GM12878 (cell line): ENCODE data around the gene ST6GAL2. TPM values are rescaled to one million over a fixed set of nuclear protein-coding genes. Genes with fewer than 3 reads are reported as not detected.

Source experiments
- ATAC-seq: fragments of 200-7000 bp; cut with Tn5 transposase; 3 replicates; pipeline ENCODE4 v1.9.1; 2020; ENCODE audit warnings: mild to moderate bottlenecking, moderate library complexity
- Bru-seq: library from RNA; stranded (reverse); fragments of 400-500 nt; gene quantifications from one replicate; lab custom pipeline; 2021; lab: Mats Ljungman, UMichigan
- BruChase-seq, 2 experiments: library from RNA; stranded (reverse); fragments of 400-500 nt; gene quantifications; one replicate each; lab custom pipeline; 2021; lab: Mats Ljungman, UMichigan
- BruUV-seq: library from RNA; stranded (reverse); fragments of 400-500 nt; replicated peaks from 2 replicates; lab custom pipeline; 2021; lab: Mats Ljungman, UMichigan
- CTCF ChIA-PET: fragments of 300-600 bp; sonication (Branson Sonifier 250); formaldehyde crosslinking; extraction: SDS; loops from one replicate; lab custom pipeline; 2021; ENCODE audit warnings: inconsistent platforms; lab: Yijun Ruan, JAX
- POLR2A ChIA-PET: fragments of 350-600 bp; formaldehyde crosslinking; extraction: SDS; loops from one replicate; lab custom pipeline; 2021; ENCODE audit warnings: inconsistent platforms; lab: Charles Lee
- RAD21 ChIA-PET: fragments of 300-600 bp; sonication (Branson Sonifier 250); formaldehyde crosslinking; loops from one replicate; lab custom pipeline; 2023; ENCODE audit warnings: antibody characterized with exemption; ENCODE audit not compliant: unreplicated experiment; lab: Charles Lee
- SMC1A ChIA-PET: fragments of 300-600 bp; sonication (Branson Sonifier 250); formaldehyde crosslinking; loops from one replicate; lab custom pipeline; 2023; ENCODE audit not compliant: unreplicated experiment, uncharacterized antibody; lab: Charles Lee
- DNase-seq: peaks from one replicate; pipeline ENCODE4 v3.0.0-alpha.2; 2011; ENCODE audit warnings: low read depth, low spot score
- FAIRE-seq: peaks from 3 replicates; lab custom pipeline; 2011; peaks lifted over from hg19 to GRCh38; lab: Jason Lieb, UNC
- H2AFZ ChIP-seq: 2 replicates; pipeline ENCODE4 v1.6.0; 2011; ENCODE audit warnings: low read depth, low read length, control low read depth; ENCODE audit not compliant: control insufficient read depth
- H3K27ac ChIP-seq: 2 replicates; pipeline ENCODE4 v1.5.1; 2011; ENCODE audit warnings: control low read depth; ENCODE audit not compliant: control insufficient read depth, insufficient read depth
- H3K27me3 ChIP-seq, 2 experiments: replicated peaks in 1 of 2; 2 replicates each; pipeline versions ENCODE4 v1.6.0 to v1.6.1; 2011; ENCODE audit warnings: low read length in 1 of 2; ENCODE audit not compliant: control insufficient read depth in 2 of 2, insufficient read depth in 2 of 2
- H3K36me3 ChIP-seq, 2 experiments: 2 replicates each; pipeline ENCODE4 v1.5.1; 2011; ENCODE audit warnings: low read length in 1 of 2; ENCODE audit not compliant: control insufficient read depth in 2 of 2, insufficient read depth in 2 of 2
- H3K4me1 ChIP-seq: 2 replicates; pipeline ENCODE4 v1.6.1; 2011; ENCODE audit warnings: mild to moderate bottlenecking, low read length, moderate library complexity, mixed read lengths; ENCODE audit not compliant: control insufficient read depth, insufficient read depth
- H3K4me2 ChIP-seq: 2 replicates; pipeline ENCODE4 v1.6.0; 2011; ENCODE audit warnings: control low read depth; ENCODE audit not compliant: control insufficient read depth, insufficient read depth
- H3K4me3 ChIP-seq: fragments of 200-600 bp; sonication (generic); 2 replicates; pipeline ENCODE4 v1.5.1; 2016
- H3K79me2 ChIP-seq: 2 replicates; pipeline ENCODE4 v1.6.0; 2011; ENCODE audit warnings: low read length; ENCODE audit not compliant: control insufficient read depth, insufficient read depth
- H3K9ac ChIP-seq: 2 replicates; pipeline ENCODE4 v1.8.0; 2011; ENCODE audit warnings: low read length, control low read depth, mixed read lengths; ENCODE audit not compliant: control insufficient read depth, insufficient read depth
- H3K9me3 ChIP-seq: replicated peaks from 3 replicates; pipeline ENCODE4 v1.5.1; 2011; ENCODE audit warnings: mild to moderate bottlenecking, low read length; ENCODE audit not compliant: control insufficient read depth, insufficient read depth
- H4K20me1 ChIP-seq: 2 replicates; pipeline ENCODE4 v1.6.0; 2011; ENCODE audit not compliant: control insufficient read depth, insufficient read depth
- ASH2L ChIP-seq: fragments of 300-600, 200-600 bp; sonication (generic); IDR thresholded peaks from 2 replicates; pipeline ENCODE4 v1.6.1; 2017; ENCODE audit warnings: low read depth, mild to moderate bottlenecking, borderline replicate concordance
- HDAC6 ChIP-seq: fragments of 200-600 bp; sonication (generic); IDR thresholded peaks from one replicate; pipeline ENCODE4 v1.8.0; 2017; ENCODE audit warnings: antibody characterized with exemption; ENCODE audit not compliant: unreplicated experiment
- MEF2A ChIP-seq: IDR thresholded peaks from 2 replicates; pipeline ENCODE4 v1.6.1; 2011; ENCODE audit warnings: low read depth, mild to moderate bottlenecking, low read length, moderate library complexity; ENCODE audit not compliant: insufficient read depth
- MXI1 ChIP-seq: fragments of 150-350 bp; IDR thresholded peaks from 2 replicates; pipeline ENCODE4 v1.6.1; 2011; ENCODE audit warnings: low read depth, mild to moderate bottlenecking, inconsistent platforms, low read length, improper control_type of control experiment
- WGBS: methylation state at CpG from one replicate; pipeline ENCODE4 v1.1.6; 2016; ENCODE audit warnings: low lambda C conversion rate; ENCODE audit not compliant: insufficient replicate concordance, insufficient coverage; ENCODE audit errors: missing lambda C conversion rate; 5-methylcytosine and 5-hydroxymethylcytosine counted together
- in situ Hi-C: fragments of 300-500 bp; cut with MboI; formaldehyde crosslinking; loops from 9 replicates; pipeline ENCODE4 v1.14.3; 2018; ENCODE audit warnings: mixed read lengths
- intact Hi-C: fragments of 100-400 bp; cut with micrococcal nuclease; formaldehyde crosslinking; loops from one replicate; pipeline ENCODE4 v1.14.2; 2022; ENCODE audit not compliant: unreplicated experiment
- long read RNA-seq, 2 experiments: library from polyadenylated mRNA; unstranded; transcript quantifications; one replicate each; pipeline ENCODE4 v2.0.0, GENCODE V29; 2019 to 2020
- polyA minus RNA-seq, 3 experiments: library from RNA; depleted of rRNA, polyadenylated mRNA; stranded (reverse); fragments of >200 nt; gene quantifications; 2 replicates each; pipeline ENCODE4 v1.2.3, GENCODE V29; 2011
- polyA plus RNA-seq, 11 experiments: library from polyadenylated mRNA; depleted of rRNA in 4 of 11; unstranded in 6 of 11; stranded (reverse) in 5 of 11; fragments of >200 nt; fragmentation: Nextera tagmentation in 4 of 11; fragmentation: Illumina TruSeq in 1 of 11; extraction: Ambion mirVana in 4 of 11; extraction: Trizol in 1 of 11; gene quantifications; 1 replicate in 1 of 11; 2 replicates in 10 of 11; pipeline versions ENCODE4 v1.2.1 to v1.2.3, GENCODE V29; 2011 to 2016; ENCODE audit warnings: inconsistent platforms in 2 of 11, missing spikeins in 2 of 11, low read depth in 1 of 11
- total RNA-seq, 4 experiments: library from RNA; depleted of rRNA in 3 of 4; stranded (reverse); fragments of >200 nt in 3 of 4; fragmentation: Illumina TruSeq in 1 of 4; extraction: Trizol in 1 of 4; gene quantifications; 2 replicates each; pipeline versions ENCODE4 v1.2.1 to v1.2.3, GENCODE V29; 2013 to 2021

The ST6GAL2 gene, protein sequence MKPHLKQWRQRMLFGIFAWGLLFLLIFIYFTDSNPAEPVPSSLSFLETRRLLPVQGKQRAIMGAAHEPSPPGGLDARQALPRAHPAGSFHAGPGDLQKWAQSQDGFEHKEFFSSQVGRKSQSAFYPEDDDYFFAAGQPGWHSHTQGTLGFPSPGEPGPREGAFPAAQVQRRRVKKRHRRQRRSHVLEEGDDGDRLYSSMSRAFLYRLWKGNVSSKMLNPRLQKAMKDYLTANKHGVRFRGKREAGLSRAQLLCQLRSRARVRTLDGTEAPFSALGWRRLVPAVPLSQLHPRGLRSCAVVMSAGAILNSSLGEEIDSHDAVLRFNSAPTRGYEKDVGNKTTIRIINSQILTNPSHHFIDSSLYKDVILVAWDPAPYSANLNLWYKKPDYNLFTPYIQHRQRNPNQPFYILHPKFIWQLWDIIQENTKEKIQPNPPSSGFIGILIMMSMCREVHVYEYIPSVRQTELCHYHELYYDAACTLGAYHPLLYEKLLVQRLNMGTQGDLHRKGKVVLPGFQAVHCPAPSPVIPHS
- total RNA-seq (2013; cell fraction: nucleolus; rRNA removed) = not detected in 2 replicates
- total RNA-seq (2014; rRNA removed) = not detected in 2 replicates
- total RNA-seq (2014; rRNA removed; fragmentation: Illumina TruSeq; extraction: Trizol) = not detected in 2 replicates
- not detected in 2 replicates for total RNA-seq (2021)
- not detected for polyA plus RNA-seq (2011; ENCODE audit: low read depth)
- polyA plus RNA-seq (2011; rRNA removed) = not detected in 2 replicates
- not detected in 2 replicates for polyA plus RNA-seq (2011; cell fraction: cytosol; rRNA removed)
- polyA plus RNA-seq (2011; cell fraction: nucleus; rRNA removed) = not detected in 2 replicates
- polyA plus RNA-seq (2012) = not detected in 2 replicates
- polyA plus RNA-seq (2014; fragmentation: Illumina TruSeq; extraction: Trizol) = not detected in 2 replicates
- polyA plus RNA-seq (2014; fragmentation: Nextera tagmentation; extraction: Ambion mirVana) = not detected
- not detected in 2 replicates for polyA plus RNA-seq (2014; rRNA removed)
- not detected for polyA plus RNA-seq (2016; fragmentation: Nextera tagmentation; extraction: Ambion mirVana)
- not detected in 2 replicates for polyA minus RNA-seq (2011; rRNA and poly(A)+ RNA removed)
- not detected in 2 replicates for polyA minus RNA-seq (2011; cell fraction: cytosol; rRNA and poly(A)+ RNA removed)
- not detected in 2 replicates for polyA minus RNA-seq (2011; cell fraction: nucleus; rRNA and poly(A)+ RNA removed)
- Bru-seq, nascent RNA = not detected
- BruChase-seq, experiment 1, labeled RNA remaining after a 6-hour chase = not detected
- BruChase-seq, experiment 2, labeled RNA remaining after a 2-hour chase = not detected
- long read RNA-seq, experiment 1 = 0 reads
- long read RNA-seq, experiment 2 = 0 reads

DNA sequence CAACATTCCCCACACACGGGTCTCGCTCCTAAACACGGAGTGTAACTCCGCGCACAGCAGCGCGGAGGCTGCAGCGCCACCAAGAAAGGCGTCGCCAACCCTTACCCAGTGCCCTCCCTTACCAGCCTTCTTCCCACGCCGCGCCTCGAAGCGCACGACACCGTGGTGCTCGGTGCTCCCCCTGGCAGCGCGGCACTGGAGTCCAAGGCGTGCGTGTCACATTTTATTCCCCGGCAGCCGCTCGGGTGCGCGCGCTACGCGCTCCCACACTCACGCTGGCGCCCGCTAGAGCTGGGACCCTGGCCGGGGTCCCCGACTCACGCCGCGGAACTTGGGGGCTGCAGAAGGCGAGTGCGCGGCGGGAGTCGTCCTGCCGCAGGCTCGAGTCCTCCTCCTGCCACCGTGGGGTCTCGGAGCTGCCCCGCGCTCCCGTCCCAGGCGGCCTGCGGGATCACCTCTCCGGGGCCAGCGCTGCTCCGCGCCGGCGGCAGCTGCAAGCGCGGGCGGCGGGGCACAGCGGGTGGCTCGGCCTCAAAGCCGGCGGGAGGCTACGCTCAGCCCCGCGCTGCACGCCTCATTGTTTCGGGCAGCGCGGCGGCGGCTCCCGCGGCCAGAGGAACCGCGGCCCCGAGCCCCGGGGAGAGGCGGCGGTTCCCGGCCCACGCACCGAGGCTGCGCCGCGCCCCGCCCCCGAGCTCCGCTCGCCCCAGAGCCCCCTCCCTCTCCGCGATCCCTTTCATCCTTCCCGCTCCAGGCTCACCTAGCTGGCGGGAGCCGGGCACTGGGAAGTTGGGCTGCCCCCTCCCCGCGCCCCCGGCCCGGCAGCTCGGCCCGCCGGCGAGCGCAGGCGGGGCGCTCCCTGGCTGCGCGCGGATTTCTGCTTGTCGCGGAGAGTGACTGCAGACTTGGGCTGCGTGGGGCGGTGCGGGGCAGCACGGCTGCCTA lies at the start of gene ST6GAL2:
Gene ST6GAL2, minus strand, starts transcription at position 197 of the 945 bp plus-strand sequence. CDS start 42,190 bp downstream, outside the sequence.
- no TSS peak for BruUV-seq
- H3K9ac ChIP-seq = no peak within 1 kb of the TSS
- H4K20me1 ChIP-seq = no peaks in the 10 kb centered on the region
- POLR2A ChIA-PET = no interaction called here
- no peak for TF ChIP-seq MXI1
- TF ChIP-seq MEF2A = no peak
- peak; percentile 36 for TF ChIP-seq HDAC6
- no peak for TF ChIP-seq ASH2L
- TF ChIP-seq, all 136 proteins: peak for 1
- ATAC-seq (no peak), FAIRE-seq (no peak), DNase-seq (no peak)
- Histone ChIP-seq H3K4me2 (no peak within 1 kb of the TSS), H3K4me3 (no peak within 1 kb of the TSS), H2AFZ (no peak within 1 kb of the TSS), H3K27ac (no peak within 1 kb of the TSS), H3K36me3 (no peaks in the 10 kb centered on the region), H3K79me2 (no peaks in the 10 kb centered on the region), H3K4me1 (no peaks in the 10 kb centered on the region), H3K9me3 (no peaks in the 10 kb centered on the region), H3K27me3 (0 out of 4 replicates have a peak, but pooled peaks cover 0 to 4% of the 10 kb centered on the region in 2 experiments)
- in situ Hi-C loops (no loop called here), intact Hi-C loops (no loop called here)
- WGBS = 28% methylated on average over 50 of the region's 118 CpGs
- ChIA-PET SMC1A (no interaction called here), RAD21 (no interaction called here), CTCF (no interaction called here)
